ENCODE results near the gene ZNF341. TPM values are rescaled to one million over a fixed set of nuclear protein-coding genes. Genes with fewer than 3 reads are reported as not detected.

Gene ZNF341
- total RNA-seq, 2 donors from 2014 or later: 1.8 to 2.3 TPM

- Histone ChIP-seq H3K9me3 (no peaks in the 10 kb centered on the region), H3K27ac (no peak overlapping the region), H3K36me3 (peaks cover 10% of the 10 kb centered on the region), H3K4me1 (ENCODE audit: control insufficient read depth in 1 of 2, low read depth in 2 of 2) (no peaks in the 10 kb centered on the region), H3K4me3 (no peak overlapping the region), H3K27me3 (replicated peaks; ENCODE audit: insufficient read depth) (no peaks in the 10 kb centered on the region)
- ATAC-seq (ENCODE audit: insufficient number of reproducible peaks, low FRiP score, low read depth): no peak
- TF ChIP-seq CTCF (IDR thresholded peaks at IDR 0.05): no peak
- no peak for DNase-seq (ENCODE audit: low spot score)
These were observed 27.4 kb upstream of the ZNF341 start for GRCh38 chr20:33704197-33704924.

- no peaks in the 10 kb centered on the region for H3K9me3 ChIP-seq
- DNase-seq (ENCODE audit: low spot score) (no peak), ATAC-seq (ENCODE audit: insufficient number of reproducible peaks, low FRiP score, low read depth) (no peak)
- TF ChIP-seq CTCF (IDR thresholded peaks at IDR 0.05): no peak
- peaks cover 31% of the 10 kb centered on the region for H3K36me3 ChIP-seq
- no peak overlapping the region for H3K27ac ChIP-seq
- H3K27me3 ChIP-seq (replicated peaks; ENCODE audit: insufficient read depth): no peaks in the 10 kb centered on the region
- H3K4me3 ChIP-seq: no peak overlapping the region
- H3K4me1 ChIP-seq (ENCODE audit: control insufficient read depth in 1 of 2, low read depth in 2 of 2): no peaks in the 10 kb centered on the region
These were observed 24.1 kb upstream of the ZNF341 start for GRCh38 chr20:33707668-33708067.

- no peaks in the 10 kb centered on the region for H3K4me1 ChIP-seq (ENCODE audit: control insufficient read depth in 1 of 2, low read depth in 2 of 2)
- DNase-seq (ENCODE audit: low spot score): no peak
- no peak overlapping the region for H3K4me3 ChIP-seq
- no peaks in the 10 kb centered on the region for H3K27me3 ChIP-seq (replicated peaks; ENCODE audit: insufficient read depth)
- H3K27ac ChIP-seq: no peak overlapping the region
- no peak for TF ChIP-seq CTCF (IDR thresholded peaks at IDR 0.05)
- no peaks in the 10 kb centered on the region for H3K9me3 ChIP-seq
- ATAC-seq (ENCODE audit: insufficient number of reproducible peaks, low FRiP score, low read depth): no peak
- peaks cover 39% of the 10 kb centered on the region for H3K36me3 ChIP-seq
These were observed 22.4 kb upstream of the ZNF341 start for GRCh38 chr20:33709398-33709797.

- no peak for ATAC-seq (ENCODE audit: insufficient number of reproducible peaks, low FRiP score, low read depth)
- H3K36me3 ChIP-seq: peaks cover 39% of the 10 kb centered on the region
These were observed 21.8 kb upstream of the ZNF341 start for GRCh38 chr20:33709905-33710541.

More at GRCh38 chr20:33709905-33710541, 21.8 kb upstream of the ZNF341 start:
- Histone ChIP-seq H3K27ac (no peak overlapping the region), H3K9me3 (no peaks in the 10 kb centered on the region), H3K4me3 (no peak overlapping the region), H3K4me1 (ENCODE audit: control insufficient read depth in 1 of 2, low read depth in 2 of 2) (no peaks in the 10 kb centered on the region), H3K27me3 (replicated peaks; ENCODE audit: insufficient read depth) (no peaks in the 10 kb centered on the region)
- no peak for DNase-seq (ENCODE audit: low spot score)
- no peak for TF ChIP-seq CTCF (IDR thresholded peaks at IDR 0.05)
